Dedifferentiated amniotic fluid mesenchymal stem cell (primary cell): ENCODE results near the gene ZNF385B.
A peak's percentile ranks its signal among the peaks of the same experiment; 100 is the strongest.
"Not testable (repeated sequence)": the region's sequence is repeated elsewhere in the genome, so short reads cannot be mapped to it uniquely, and the experiment has no call there.

Source experiments
- DNase-seq: peaks from one replicate; pipeline ENCODE4 v3.0.0-alpha.2; 2016; ENCODE audit errors: extremely low spot score

ZNF385B gene

DNA sequence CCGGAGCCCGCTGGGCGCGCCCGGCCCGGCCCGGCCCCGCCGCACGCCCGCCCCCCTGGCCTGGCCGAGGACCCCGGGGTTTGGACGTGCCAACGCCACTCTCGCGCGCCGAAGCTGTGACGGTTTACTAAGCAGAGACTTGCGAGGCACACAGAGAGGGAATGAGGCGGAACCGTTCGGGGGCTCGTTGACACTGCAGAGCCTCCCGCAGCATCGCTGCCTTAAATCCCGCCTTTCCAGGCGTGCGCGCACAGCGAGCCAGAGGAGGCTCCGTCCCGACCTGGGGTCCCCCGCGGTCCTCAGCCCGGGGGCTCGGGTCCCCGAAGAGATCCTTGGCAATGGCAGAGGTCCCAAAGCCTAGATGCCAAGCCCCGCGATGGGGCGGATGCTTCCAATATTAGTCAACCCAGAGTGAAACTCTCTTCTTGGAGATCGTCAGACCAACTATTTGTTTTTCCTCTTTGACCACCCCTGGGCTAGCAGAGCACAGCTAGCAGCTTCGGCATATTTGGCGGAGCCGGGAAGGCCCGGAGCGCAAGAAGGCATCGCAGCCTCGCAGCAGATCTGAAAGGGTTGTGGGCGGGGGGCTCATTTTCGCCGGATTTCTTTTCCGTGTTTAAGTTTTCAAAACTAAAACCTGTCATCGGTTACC, at the start of gene ZNF385B:
ZNF385B (minus strand) TSS at position 197 of the 652 bp plus-strand sequence.
- peak; percentile 27 for DNase-seq

DNA sequence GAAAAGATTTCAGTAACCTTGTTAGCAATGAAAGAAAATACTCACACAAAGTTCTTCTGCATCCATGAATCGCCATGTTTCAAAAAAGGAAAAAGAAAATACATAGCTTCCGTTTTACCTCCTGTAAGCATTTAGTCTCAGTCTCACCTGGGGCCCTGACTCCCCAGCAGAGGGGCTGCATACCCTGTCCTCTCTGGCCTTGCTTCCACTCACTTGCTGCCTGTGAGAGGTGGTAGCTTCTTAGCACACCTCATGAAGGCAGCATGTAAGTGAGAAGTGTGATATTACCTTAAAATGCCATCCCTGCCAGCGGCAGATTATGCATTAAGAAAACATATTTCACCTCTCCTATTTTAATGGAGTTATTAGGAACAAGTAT, 49.3 kb upstream of the ZNF385B start:
- no peak for DNase-seq

DNA sequence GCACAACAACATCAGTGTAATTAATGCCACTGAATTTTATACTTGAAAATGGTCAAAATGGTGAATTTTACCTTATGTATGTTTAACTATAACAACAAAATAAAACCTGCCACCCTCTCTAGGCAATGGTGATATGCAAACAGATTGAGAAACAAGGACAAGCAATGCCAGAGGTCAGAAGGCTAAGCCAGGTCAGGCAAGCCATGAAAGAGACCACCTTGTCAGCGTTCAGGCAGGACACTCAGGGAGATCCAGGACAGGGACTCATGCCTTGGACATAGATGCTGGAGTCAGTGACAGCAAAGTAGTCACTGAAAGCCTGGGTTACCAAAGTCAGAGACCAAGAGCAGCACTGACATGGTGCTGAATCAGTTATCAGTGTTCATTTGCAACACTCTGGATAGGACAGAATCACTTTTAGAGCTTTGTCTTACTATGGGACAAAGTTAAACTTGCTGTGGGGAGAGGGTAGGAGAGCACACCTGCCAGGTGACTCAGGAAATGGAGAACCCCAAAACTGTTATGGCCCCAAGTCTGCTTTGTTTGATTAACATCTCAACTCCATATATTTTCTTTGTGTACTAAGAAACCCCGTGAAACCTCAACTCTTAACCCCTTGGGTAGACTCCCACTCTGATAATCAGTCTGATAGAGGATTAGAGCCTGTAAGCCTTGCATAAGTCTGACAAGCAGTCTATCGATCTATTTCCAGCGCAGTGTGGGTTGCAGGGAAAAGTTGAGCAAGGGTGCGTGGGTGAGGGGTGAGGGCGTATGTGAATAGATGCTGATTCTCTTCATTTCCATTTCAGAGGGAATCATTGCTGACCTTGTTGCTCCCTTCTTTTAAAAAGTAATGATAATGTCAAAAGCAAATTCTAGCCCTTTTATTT, 48.7 kb upstream of the ZNF385B start:
- DNase-seq = no peak

DNA sequence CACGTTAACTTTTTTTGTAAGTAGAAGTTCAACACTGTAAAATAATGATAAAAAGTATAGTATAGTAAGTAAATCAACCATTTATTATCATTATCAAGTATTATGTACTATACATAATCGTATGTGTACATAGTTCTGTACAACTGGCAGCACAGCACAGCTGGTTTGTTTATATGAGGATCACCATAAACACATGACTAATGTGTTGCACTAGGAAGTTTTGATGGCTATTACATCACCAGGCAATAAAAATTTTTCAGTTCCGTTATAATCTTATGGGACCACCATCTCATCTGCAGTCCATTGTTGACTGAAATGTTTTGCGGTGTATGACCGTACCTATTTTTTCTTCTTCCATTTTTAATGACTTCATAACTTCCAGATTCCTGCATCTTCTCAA, 39.2 kb upstream of the ZNF385B start:
- no peak for DNase-seq

DNA sequence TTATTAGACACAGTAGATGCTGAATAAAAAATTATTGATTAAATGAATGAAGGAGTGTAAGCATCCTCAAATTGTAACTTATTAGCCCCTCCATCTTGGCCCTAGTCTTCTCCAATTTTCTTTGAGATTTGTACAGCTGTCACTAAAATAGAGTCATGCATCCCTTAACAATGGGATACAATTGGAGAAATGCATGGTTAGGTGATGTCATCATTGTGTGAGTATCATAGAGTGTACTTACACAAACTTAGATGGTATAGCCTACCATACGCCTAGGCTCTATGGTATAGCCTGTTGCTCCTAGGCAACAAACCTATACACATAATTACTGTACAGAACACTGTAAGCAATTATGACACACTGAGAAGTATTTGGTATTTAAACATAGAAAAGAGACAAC, 38.3 kb upstream of the ZNF385B start:
- DNase-seq = no peak

DNA sequence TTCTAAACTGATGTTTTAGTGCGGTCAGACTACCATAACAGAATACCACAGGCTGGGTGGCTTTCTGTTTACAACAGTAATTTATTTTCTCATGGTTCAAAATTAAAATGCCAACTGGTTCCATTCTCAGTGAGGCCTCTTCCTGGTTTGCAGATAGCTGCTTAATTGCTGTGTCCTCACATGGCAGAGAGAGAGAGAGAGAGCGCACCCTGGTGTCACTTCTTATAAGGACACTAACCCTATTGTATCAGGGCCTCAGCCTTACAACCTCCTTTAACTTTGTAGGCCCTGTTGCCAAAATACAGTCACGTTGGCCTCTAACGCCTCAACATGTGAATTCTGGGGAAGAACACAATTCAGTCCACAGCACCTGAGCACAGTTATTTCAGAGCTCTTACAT, 37.5 kb upstream of the ZNF385B start:
- no peak for DNase-seq

DNA sequence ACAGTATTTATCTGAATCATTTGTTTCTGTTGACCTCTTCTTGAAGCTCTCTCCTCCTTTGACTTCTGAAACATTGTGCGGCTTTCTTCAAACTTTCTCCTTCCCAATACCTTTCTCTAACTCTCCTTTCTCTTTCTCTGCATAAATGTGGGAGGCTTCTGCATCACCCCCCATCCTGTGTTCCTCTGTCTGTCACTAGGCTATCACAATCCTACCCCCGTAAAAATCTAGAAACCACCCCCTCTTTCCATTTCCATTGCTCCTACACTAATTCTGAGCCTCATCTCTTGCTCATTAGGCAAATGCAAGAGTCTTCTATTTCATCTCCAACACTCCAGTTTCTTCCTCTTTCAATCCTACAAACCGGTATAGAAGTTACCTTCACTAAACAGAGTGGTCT, 32.2 kb upstream of the ZNF385B start:
- DNase-seq = no peak

DNA sequence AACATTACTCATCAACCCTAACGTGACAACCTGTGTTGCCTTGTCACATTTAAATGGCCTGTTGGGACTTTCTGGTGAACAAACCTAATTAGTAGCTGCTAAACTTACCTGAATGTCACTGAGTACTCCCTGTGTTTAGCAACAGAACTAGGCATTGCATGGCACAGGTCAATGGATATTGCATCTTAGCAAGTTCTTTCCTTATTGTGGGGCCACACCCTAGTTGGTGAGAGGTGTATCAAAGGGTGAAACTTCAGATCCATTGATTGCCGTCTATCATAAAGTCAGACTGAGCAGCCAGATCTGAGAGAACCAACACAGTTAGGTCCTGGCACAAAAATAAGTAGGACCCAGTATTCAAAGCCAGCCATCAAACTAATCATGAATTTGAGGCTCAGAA, 29.8 kb upstream of the ZNF385B start:
- DNase-seq = no peak

DNA sequence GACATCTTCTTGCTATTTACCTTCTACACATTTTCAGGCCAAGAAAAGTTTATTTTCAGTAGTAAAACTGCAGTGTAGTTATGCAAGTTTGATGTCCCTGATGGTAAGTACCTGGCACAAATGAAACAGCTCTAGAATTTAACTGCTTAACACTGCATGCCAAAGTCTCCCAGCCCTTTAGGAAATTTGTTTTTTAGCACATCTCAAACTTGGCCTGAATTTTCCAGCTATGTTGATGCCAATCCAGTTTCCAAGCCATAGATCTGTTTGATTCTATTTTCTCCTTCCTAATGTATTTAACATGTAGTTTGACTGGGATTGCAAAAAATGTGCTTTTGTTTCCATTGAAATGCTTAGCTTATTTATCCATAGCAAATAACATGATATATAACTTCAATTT, 29.3 kb upstream of the ZNF385B start:
- no peak for DNase-seq

DNA sequence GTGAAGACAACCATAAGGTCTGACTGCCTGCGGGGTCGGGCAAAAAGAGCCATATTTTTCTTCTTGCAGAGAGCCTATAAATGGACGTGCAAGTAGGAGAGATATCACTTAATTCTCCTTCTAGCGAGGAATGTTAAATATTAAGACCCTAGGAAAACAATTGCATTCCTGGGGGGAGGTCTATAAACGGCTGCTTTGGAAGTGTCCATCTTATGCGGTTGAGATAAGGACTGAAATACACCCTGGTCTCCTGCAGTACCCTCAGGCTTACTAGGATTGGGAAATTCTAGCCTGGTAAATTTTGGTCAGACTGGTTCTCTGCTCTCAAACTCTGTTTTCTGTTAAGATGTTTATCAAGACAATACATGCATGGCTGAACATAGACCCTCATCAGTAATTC, 27.2 kb upstream of the ZNF385B start:
- DNase-seq = not testable (repeated sequence)

DNA sequence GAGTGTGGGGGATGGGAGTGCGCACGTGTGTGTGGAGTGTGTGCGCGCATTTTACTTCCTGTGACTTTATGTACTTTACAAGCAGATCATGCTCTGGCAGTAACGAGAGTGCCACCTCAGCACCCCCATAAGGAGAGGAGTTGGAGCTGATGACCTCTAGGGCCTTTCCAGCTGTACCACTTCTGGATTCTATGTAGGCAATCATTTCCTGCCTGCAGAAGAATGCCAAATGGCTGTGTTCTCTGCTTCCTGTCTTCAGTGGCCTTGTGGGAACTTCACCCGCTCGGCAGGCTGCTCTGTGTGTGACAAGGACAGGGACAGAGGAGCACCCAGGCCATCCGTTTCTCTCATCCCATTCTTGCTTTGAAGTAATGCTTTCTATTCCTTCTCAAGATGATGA, 22.8 kb upstream of the ZNF385B start:
- DNase-seq = no peak

DNA sequence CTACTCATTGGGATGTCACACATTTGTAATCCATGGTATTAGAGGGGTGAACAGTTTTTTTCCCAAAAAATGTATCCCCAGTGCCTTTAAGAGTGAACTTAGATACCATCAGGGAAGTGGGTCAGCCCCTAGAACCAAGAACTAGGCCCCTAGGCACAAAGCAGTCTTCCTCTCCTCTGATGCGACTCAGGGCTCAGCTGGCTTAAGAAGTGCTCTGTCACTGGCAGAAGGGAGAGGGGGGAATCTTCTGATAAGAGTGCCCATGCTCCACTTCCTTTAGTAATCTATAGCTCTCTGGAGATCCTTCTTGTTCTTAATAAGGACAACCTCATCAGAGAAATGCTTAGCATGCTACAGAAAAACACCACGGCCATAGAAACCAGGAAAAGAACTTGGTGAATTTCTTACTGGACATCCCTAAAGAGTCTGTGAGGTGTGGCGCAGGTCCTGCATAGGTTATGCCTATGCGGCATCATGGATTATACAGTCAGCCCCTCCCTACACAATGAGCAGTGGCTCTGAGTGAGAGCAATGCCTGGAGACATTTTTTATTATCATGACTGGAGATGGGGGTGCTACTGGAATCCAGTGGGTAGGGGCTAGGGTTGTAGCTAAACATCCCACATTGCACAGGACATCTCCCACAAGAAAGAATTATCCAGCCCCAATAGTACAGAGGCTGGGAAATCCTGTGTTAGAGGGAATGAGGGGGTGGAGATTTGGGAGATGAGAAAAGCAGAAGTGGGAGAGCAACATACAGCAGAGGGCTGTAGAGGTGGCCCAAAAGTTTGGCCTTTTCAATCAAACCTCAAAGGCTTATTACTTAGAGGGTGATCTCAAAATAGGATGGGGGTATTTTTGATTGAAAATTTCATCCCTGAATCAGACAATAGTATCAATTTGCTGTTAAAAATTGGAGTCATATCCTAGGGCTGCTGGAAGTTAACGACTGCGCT, 21.7 kb upstream of the ZNF385B start:
- DNase-seq = no peak

DNA sequence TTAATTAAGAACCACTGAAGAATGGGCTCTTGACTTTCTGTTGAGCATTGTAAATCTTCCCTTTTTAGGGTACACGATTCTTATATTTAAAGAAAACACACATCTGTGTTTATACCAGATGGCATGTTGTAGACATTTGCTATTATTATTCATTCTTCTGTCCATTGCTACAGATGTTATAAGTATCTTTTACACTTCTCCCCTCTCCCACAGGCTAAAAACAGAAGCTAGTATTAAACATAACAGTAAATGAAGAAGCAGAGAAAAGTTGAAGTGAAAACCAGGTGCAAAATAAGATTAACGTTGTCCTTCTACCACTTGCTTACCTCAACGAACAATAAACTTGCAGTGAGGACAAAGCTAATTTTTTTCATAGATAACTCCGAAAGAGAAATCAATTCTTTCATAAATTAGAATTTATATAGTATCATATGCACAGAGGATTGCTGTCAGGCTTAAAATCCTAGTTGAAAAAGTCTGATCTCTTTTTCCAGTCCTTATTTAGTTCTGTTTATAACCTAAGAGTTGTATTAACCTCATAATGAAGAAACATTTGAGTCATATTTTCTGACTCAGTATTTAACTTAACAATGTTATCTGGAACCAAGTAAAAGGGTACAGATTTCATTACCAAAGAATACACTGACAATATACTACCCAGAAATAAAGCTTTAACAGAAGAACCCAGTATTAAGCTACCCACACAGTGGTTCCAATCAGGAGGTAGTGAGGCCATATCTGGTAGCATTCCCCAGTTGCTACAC, 16.4 kb upstream of the ZNF385B start:
- DNase-seq = no peak

DNA sequence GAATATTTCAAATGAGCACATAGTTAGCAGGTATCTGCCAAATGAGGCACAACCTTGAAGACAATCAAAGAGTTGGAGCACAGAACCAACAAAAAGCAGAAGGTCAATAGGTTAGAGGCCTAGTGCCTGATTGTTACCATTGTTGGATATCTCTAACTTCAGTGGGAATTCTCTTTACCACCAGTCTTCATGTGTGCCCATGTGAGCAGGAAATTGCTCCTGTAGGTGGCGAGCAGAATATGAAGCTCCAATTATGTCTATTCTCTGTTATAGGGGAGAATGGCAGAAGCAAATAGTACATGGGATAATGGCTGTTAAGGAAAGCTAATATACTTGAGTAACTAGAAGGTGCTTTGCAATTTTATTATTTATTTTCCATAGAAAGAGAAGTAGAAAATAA, 14.9 kb upstream of the ZNF385B start:
- no peak for DNase-seq

DNA sequence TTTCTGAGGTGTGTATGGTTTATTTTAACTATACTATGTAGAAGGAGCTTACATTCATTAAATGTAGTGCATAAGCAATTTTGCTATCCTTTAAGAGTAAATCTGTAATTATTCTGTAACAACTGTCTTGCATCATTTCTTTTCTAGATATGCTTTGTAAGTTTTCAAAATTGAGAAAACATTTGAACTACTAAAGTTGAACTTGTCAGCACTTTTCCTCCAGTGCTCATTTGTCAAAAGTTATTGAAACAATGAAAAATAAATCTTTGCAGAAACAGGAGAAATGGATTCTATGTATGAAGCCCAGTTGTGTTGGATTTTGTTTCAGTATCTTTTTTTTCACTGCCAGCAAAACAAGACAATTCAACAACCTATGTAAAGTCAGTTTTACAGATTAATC, 14.5 kb upstream of the ZNF385B start:
- no peak for DNase-seq

DNA sequence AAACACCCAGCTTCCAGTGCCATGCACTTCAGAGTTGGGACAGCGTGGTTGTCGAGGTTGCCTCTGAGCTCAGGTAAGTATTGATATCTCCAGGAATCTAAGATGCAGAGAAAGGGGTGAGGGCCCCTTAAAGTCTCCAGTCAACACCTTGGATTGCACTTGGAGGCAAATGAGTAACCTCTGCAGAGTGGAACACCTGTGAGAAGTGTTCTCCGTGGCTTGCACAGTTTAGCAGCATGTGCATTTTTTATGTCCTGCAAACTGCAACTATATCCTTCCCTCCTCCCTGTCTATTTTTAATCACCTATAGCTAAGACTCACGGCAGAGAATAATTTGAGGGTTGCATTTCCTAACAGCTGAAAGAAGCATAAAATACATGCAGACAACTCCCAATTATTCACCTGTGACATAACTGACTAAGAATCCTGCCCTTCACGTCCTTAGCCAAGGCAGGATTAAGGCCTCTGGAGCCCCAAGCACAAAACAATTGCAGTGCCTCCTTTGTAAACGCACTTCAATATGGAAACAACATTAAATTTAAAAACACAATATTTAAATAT, 1.6 kb upstream of the ZNF385B start:
- DNase-seq = no peak

DNA sequence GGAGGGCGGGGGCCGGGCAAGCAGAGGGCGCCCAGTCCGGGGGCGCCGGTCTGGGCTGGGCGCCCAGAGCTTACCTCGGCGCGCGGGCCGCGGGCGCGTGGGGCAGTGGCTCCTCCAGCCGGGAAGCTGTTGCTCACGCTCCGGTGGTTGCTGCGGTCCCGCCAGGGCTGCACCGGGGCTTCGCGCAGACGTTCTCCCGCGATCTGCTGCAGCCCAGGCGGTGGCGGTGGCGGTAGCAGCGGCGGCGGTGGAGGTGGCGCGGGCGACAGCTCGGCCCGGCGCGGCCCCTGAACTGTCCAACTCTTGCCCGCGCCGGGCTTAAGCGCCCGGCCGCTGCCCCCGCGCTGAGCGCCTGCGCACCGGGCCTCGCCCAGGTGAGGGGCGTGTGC, 391 bp downstream of the ZNF385B start:
- no peak for DNase-seq

DNA sequence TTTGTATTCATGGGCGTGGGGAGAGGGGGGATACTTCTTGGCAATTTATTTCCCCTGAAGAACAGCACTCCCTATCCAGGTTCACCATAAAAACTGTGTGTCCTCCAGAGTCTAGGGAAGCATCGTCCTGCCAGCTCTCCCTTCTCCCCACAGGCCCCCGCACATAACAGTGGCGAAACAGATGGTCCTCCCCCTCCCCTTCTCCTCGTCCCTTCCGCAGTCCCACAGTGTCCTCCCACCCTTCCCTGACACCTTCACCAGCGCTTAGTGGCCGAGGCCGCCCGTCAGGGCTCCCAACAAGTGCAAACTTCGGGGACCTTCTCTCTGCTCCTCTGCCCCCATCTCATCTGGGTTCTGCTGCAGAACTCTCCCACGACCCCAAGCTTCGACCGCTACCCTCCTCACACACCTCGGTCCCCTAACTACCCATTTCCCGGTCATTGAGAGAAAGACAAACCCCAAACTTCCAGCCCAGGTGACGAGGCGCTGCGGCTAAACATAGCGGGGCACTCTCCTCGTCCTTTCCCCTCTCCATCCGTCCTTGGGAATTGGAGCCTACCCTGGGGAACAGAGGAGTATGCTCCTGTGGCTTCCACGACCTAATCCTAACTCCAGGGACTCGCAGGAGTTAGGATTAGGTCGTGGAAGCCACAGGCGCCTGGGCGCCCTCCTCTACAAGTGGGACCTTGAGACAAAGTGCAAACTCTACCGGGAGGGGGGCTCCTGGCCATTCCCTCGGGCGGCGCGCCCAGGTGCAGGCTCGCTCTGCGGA, 971 bp downstream of the ZNF385B start:
- no peak for DNase-seq

DNA sequence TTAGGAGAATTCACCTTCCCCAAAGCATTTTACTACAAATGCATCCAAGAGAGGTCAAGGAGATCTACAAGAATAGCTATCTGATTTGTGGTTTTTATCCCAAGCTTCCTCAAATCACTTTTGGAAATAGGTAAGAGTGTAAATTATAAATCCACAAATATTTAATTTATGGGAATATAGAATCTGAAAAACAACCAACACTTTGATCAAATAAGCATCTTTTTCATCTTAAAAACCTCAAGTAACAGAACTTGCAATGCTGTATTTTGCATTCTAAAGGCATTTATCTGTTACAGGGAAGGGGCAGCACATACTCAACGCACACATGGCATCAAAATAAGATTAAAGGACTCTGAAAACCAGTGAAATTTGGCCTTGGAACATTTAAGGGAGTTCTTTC, 1.9 kb downstream of the ZNF385B start:
- no peak for DNase-seq

DNA sequence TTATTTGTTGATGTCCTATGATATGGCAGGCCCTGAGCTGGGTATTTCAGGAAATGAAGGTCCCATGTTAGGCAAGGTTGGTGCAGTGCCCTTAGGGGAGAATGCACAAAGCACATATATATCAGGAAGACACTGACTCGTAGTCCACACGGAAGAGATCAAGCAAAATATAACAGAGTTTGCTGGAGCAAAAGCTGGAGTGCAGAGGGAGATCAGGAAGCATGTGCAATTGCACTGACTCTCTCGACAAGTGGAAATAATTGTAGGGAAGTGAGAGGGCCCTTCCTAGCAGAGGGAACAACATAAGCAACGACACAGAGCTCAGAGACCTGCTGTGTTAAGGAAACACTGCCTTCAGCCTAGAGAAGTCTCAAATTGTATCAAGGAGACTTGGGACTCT, 4.2 kb downstream of the ZNF385B start:
- no peak for DNase-seq
